ENCODE data around the gene PTPN14. TPM values are rescaled to one million over a fixed set of nuclear protein-coding genes. Genes with fewer than 3 reads are reported as not detected.

PTPN14 gene
- total and polyA plus RNA-seq, 2 of the 4 experiments (the other 2 are of a cell fraction) = 21.5 to 31.7 TPM

- Histone ChIP-seq H3K4me1 (ENCODE audit: control insufficient read depth, insufficient read depth, low read length) (peaks cover 14% of the 10 kb centered on the region), H2AK5ac (ENCODE audit: low read depth, low read length) (no peak overlapping the region), H2BK15ac (ENCODE audit: low read depth, low read length) (no peak overlapping the region), H4K8ac (ENCODE audit: low read depth in 2 of 2, low read length in 2 of 2) (0 out of 4 replicates have a peak overlapping the region, but pooled peaks of 1 of the 2 experiments have one; percentile 15), H3K9me1 (ENCODE audit: insufficient read depth, low read length) (peaks cover 12% of the 10 kb centered on the region), H3K4me3 (ENCODE audit: insufficient read depth, low read depth, low read length) (no peak overlapping the region), H3K36me3 (ENCODE audit: control insufficient read depth, insufficient read depth, low read length) (no peaks in the 10 kb centered on the region), H3K27me3 (ENCODE audit: control insufficient read depth, insufficient read depth, low read length) (no peaks in the 10 kb centered on the region), H4K20me1 (ENCODE audit: insufficient read depth, low read length) (peaks cover 34% of the 10 kb centered on the region), H2BK5ac (ENCODE audit: low read depth, low read length, poor library complexity, severe bottlenecking) (no peak overlapping the region), H3K79me1 (ENCODE audit: low read depth in 1 of 2, low read length in 2 of 2) (peaks cover 25 to 61% of the 10 kb centered on the region in 2 experiments; a peak in 3 of 4 replicates), H3K23ac (ENCODE audit: low read depth, low read length) (no peak overlapping the region), H2BK120ac (ENCODE audit: low read depth, low read length) (no peak overlapping the region), H2BK20ac (ENCODE audit: low read depth, low read length) (no peak overlapping the region), H3K4me2 (ENCODE audit: low read depth, low read length) (no peak overlapping the region), H3K14ac (replicated peaks; ENCODE audit: low read depth, low read length) (no peak overlapping the region), H3K9ac (ENCODE audit: low read depth, low read length) (no peak overlapping the region), H3K18ac (ENCODE audit: low read depth, low read length) (no peak overlapping the region), H3K9me3 (ENCODE audit: control insufficient read depth, insufficient read depth, low read length) (no peaks in the 10 kb centered on the region), H3K56ac (ENCODE audit: extremely low read depth, insufficient read depth, low read length) (no peak overlapping the region), H2AK9ac (replicated peaks; ENCODE audit: low read depth, low read length, poor library complexity) (no peak overlapping the region), H3K4ac (ENCODE audit: low read depth, low read length) (no peak overlapping the region), H2AFZ (replicated peaks; ENCODE audit: low read length, poor library complexity) (no peak overlapping the region), H4K91ac (ENCODE audit: insufficient read depth, low read depth, low read length) (no peak overlapping the region), H4K5ac (ENCODE audit: low read depth, low read length) (no peak overlapping the region), H3K27ac (ENCODE audit: insufficient read depth, low read length) (no peak overlapping the region)
- CTCF ChIA-PET = interaction anchor here (0.7 kb wide), 1 partner anchor 21 kb away, joined by 3 read pairs; no protein-coding TSS in a partner anchor
- no TSS peak for BruUV-seq (replicated peaks)
- dilution Hi-C loops (cut with HindIII; ENCODE audit: low sequenced_read_pairs, unreplicated experiment) = no loop called here
- WGBS, 2 experiments (ENCODE audit: extremely low coverage in 2 of 2, insufficient read length in 1 of 2) = no CpG with 5 or more reads among the region's 1 CpG
- in situ Hi-C loops (cut with MboI; ENCODE audit: low sequenced_read_pairs) = no loop called here
- intact Hi-C loops (cut with micrococcal nuclease) = no loop called here
- ATAC-seq (ENCODE audit: low read depth) (no peak), DNase-seq (no peak)
- POLR2A ChIA-PET (ENCODE audit: unreplicated experiment) = no interaction called here
- TF ChIP-seq POLR2A (IDR thresholded peaks at IDR 0.05; ENCODE audit: low read depth, low read length) = no peak
- no peak for TF ChIP-seq RAD21 (IDR thresholded peaks at IDR 0.05; ENCODE audit: low read length)
- no peak for TF ChIP-seq BHLHE40 (IDR thresholded peaks at IDR 0.05; ENCODE audit: low read depth, low read length)
- no peak for TF ChIP-seq MXI1 (IDR thresholded peaks at IDR 0.05; ENCODE audit: borderline replicate concordance, low read depth, low read length)
- TF ChIP-seq RCOR1 (IDR thresholded peaks at IDR 0.05; ENCODE audit: insufficient replicate concordance, low read length) = no peak
- TF ChIP-seq CTCF (conservative IDR thresholded peaks at IDR 0.05; ENCODE audit: low read depth, low read length) = no peak
Observed at GRCh38 chr1:214498021-214498420, 53.4 kb downstream of the PTPN14 start.

Measured in IMR-90 (cell line).